ENCODE results near the gene IGSF9.

GRCh38 chr1:159881622-159882526 is 63.5 kb downstream of the IGSF9 start:
- TF ChIP-seq CTCF (IDR thresholded peaks at IDR 0.05; ENCODE audit: low read length) (no peak), EZH2phosphoT487 (IDR thresholded peaks at IDR 0.05; ENCODE audit: low read length) (no peak), EZH2 (optimal IDR thresholded peaks at IDR 0.05; ENCODE audit: low read depth, low read length) (no peak)

Measured in MM.1S (cell line).